Measurements from ENCODE around the gene CXCL9.
A peak's percentile ranks its signal among the peaks of the same experiment; 100 is the strongest.

CXCL9 gene

GRCh38 chr4:75989846-75990528 lies 17.3 kb downstream of the CXCL9 start:
- peak overlapping the region; percentile 86 for H3K4me2 ChIP-seq (ENCODE audit: low read depth, low read length, poor library complexity, severe bottlenecking)
- no peaks in the 10 kb centered on the region for H3F3A ChIP-seq (ENCODE audit: insufficient read depth)
- H3K9me3 ChIP-seq (ENCODE audit: insufficient read depth, low read length): no peaks in the 10 kb centered on the region
- no peaks in the 10 kb centered on the region for H3K36me3 ChIP-seq (ENCODE audit: low read length)
- H3K27ac ChIP-seq (ENCODE audit: low read depth, low read length): no peak overlapping the region
- peak overlapping the region; percentile 88 for H2AFZ ChIP-seq (ENCODE audit: low read depth, low read length, severe bottlenecking)
- peak overlapping the region; percentile 79 for H3K9ac ChIP-seq (ENCODE audit: low read length)
- no peak for TF ChIP-seq EZH2phosphoT487 (conservative IDR thresholded peaks at IDR 0.05; ENCODE audit: low read length)
- TF ChIP-seq CTCF (IDR thresholded peaks at IDR 0.05; ENCODE audit: insufficient read depth, low read length, poor library complexity, severe bottlenecking): no peak
- no peaks in the 10 kb centered on the region for H3K27me3 ChIP-seq (ENCODE audit: low read length)
- no peaks in the 10 kb centered on the region for H3K9me2 ChIP-seq (replicated peaks; ENCODE audit: insufficient read depth, low read length)
- H4K20me1 ChIP-seq (ENCODE audit: low read depth, low read length): peaks cover 3% of the 10 kb centered on the region; the same call in 1 of the 2 replicates
- peaks cover 55% of the 10 kb centered on the region for H3K79me2 ChIP-seq (ENCODE audit: insufficient read depth, low read length)
- peak overlapping the region; percentile 98 for H3K4me3 ChIP-seq (ENCODE audit: insufficient read depth, low read length, poor library complexity, severe bottlenecking)

GRCh38 chr4:75985116-75985515 lies 22.2 kb downstream of the CXCL9 start:
- H3K36me3 ChIP-seq (ENCODE audit: low read length): no peaks in the 10 kb centered on the region
- H3K9ac ChIP-seq (ENCODE audit: low read length): no peak overlapping the region
- no peaks in the 10 kb centered on the region for H3K9me3 ChIP-seq (ENCODE audit: insufficient read depth, low read length)
- no peak overlapping the region for H2AFZ ChIP-seq (ENCODE audit: low read depth, low read length, severe bottlenecking)
- no peak overlapping the region for H3K4me2 ChIP-seq (ENCODE audit: low read depth, low read length, poor library complexity, severe bottlenecking)
- H3F3A ChIP-seq (ENCODE audit: insufficient read depth): no peaks in the 10 kb centered on the region
- TF ChIP-seq CTCF (IDR thresholded peaks at IDR 0.05; ENCODE audit: insufficient read depth, low read length, poor library complexity, severe bottlenecking): no peak
- no peak for TF ChIP-seq EZH2phosphoT487 (conservative IDR thresholded peaks at IDR 0.05; ENCODE audit: low read length)
- H3K9me2 ChIP-seq (replicated peaks; ENCODE audit: insufficient read depth, low read length): no peaks in the 10 kb centered on the region
- no peaks in the 10 kb centered on the region for H3K27me3 ChIP-seq (ENCODE audit: low read length)
- no peak overlapping the region for H3K4me3 ChIP-seq (ENCODE audit: insufficient read depth, low read length, poor library complexity, severe bottlenecking)
- peaks cover 59% of the 10 kb centered on the region for H3K79me2 ChIP-seq (ENCODE audit: insufficient read depth, low read length)
- peaks cover 3% of the 10 kb centered on the region; the same call in 1 of the 2 replicates for H4K20me1 ChIP-seq (ENCODE audit: low read depth, low read length)
- H3K27ac ChIP-seq (ENCODE audit: low read depth, low read length): no peak overlapping the region

- Histone ChIP-seq H3F3A (ENCODE audit: insufficient read depth) (no peaks in the 10 kb centered on the region), H3K27me3 (ENCODE audit: low read length) (no peaks in the 10 kb centered on the region), H3K4me2 (ENCODE audit: low read depth, low read length, poor library complexity, severe bottlenecking) (no peak overlapping the region), H2AFZ (ENCODE audit: low read depth, low read length, severe bottlenecking) (no peak overlapping the region), H3K27ac (ENCODE audit: low read depth, low read length) (no peak overlapping the region), H3K9ac (ENCODE audit: low read length) (no peak overlapping the region), H3K9me3 (ENCODE audit: insufficient read depth, low read length) (no peaks in the 10 kb centered on the region), H3K9me2 (replicated peaks; ENCODE audit: insufficient read depth, low read length) (no peaks in the 10 kb centered on the region), H3K79me2 (ENCODE audit: insufficient read depth, low read length) (peaks cover 16% of the 10 kb centered on the region), H3K4me3 (ENCODE audit: insufficient read depth, low read length, poor library complexity, severe bottlenecking) (no peak overlapping the region), H3K36me3 (ENCODE audit: low read length) (0 out of 2 replicates have a peak, but pooled peaks cover 6% of the 10 kb centered on the region), H4K20me1 (ENCODE audit: low read depth, low read length) (no peaks in the 10 kb centered on the region)
- TF ChIP-seq CTCF (IDR thresholded peaks at IDR 0.05; ENCODE audit: insufficient read depth, low read length, poor library complexity, severe bottlenecking) (no peak), EZH2phosphoT487 (conservative IDR thresholded peaks at IDR 0.05; ENCODE audit: low read length) (no peak)
Observed at GRCh38 chr4:75980576-75980975, 26.7 kb downstream of the CXCL9 start.
